Body of pancreas (tissue), 4 donors: Measurements from ENCODE around the gene RNF169. TPM values are rescaled to one million over a fixed set of nuclear protein-coding genes. Genes with fewer than 3 reads are reported as not detected.

Experiments used
- ATAC-seq: fragments of 150-250 bp; one replicate; pipeline ENCODE4 v1.9.1; 2016
- DNase-seq, 4 donors: peaks; one replicate each; pipeline ENCODE4 v3.0.0-alpha.2; 2019
- H3K27ac ChIP-seq, 4 donors: fragments of 200-600 bp; sonication (generic); 1 replicate in 3 of 4; 2 replicates in 1 of 4; pipeline versions ENCODE4 v1.5.1 to v1.6.1; 2016 to 2019; ENCODE audit warnings: mild to moderate bottlenecking in 1 of 4, mixed read lengths in 1 of 4, moderate library complexity in 1 of 4
- H3K27me3 ChIP-seq, 2 donors: fragments of 200-600 bp; sonication (generic); one replicate each; pipeline ENCODE4 v1.6.0; 2016; ENCODE audit warnings: mild to moderate bottlenecking in 1 of 2
- H3K36me3 ChIP-seq, 2 donors: fragments of 200-600 bp; sonication (generic); replicated peaks in 1 of 2; 2 replicates each; pipeline ENCODE4 v1.5.1; 2016; ENCODE audit warnings: low read depth in 2 of 2; ENCODE audit not compliant: insufficient read depth in 1 of 2
- H3K4me1 ChIP-seq: fragments of 200-600 bp; sonication (generic); one replicate; pipeline ENCODE4 v1.6.0; 2016
- H3K4me3 ChIP-seq, 2 donors: fragments of 200-600 bp; sonication (generic); 1 replicate in 1 of 2; 2 replicates in 1 of 2; pipeline ENCODE4 v1.5.1; 2016 to 2019
- H3K9me3 ChIP-seq, 3 donors: fragments of 200-600 bp; sonication (generic); 1 replicate in 2 of 3; 2 replicates in 1 of 3; pipeline ENCODE4 v1.5.1; 2016
- POLR2A ChIP-seq, 3 donors: fragments of 450-650 bp; IDR thresholded peaks; one replicate each; pipeline ENCODE4 v1.6.1; 2016; ENCODE audit warnings: antibody characterized with exemption in 3 of 3, mild to moderate bottlenecking in 2 of 3
- WGBS, 2 donors: methylation state at CpG; one replicate each; pipeline ENCODE4 v1.1.5; 2017; 5-methylcytosine and 5-hydroxymethylcytosine counted together
- intact Hi-C: fragments of 100-400 bp; cut with DNase I; formaldehyde crosslinking; loops from one replicate; pipeline ENCODE4 v1.15.1; 2023
- total RNA-seq, 2 donors: library from RNA; depleted of rRNA; stranded (reverse); fragments of >200 nt; gene quantifications; one replicate each; pipeline ENCODE4 v1.1.0, GENCODE V29; 2016
- TF ChIP-seq, protein P1 (sequence below), 7 experiments: fragments of 450-650 bp in 4 of 7; fragments of 200-600 bp in 3 of 7; sonication (generic) in 3 of 7; IDR thresholded peaks; one replicate each; pipeline ENCODE4 v1.5.1; 2016 to 2019; ENCODE audit warnings: antibody characterized with exemption in 7 of 7

The RNF169 gene
- total RNA-seq, 2 donors from 2014 or later: 10.2 to 15.0 TPM

DNA sequence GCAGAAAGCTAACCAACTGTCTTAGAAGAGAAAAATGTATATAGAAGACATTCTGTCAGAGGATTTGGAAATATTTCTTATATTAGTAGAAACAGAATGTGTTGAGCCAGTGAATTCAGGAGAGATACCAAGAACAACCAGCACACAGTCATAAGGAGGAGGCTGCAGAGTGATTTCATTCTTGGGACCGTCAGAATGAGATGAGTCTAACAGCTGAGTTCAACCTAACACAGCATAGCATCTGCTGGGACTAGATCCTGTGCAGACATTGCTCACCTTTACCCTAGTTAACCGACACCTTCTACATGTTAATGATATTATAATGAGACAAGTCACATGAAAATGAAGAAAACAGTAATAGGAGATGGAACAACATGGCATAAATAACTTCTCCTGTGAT lies 114.8 kb downstream of the RNF169 start:
- Histone ChIP-seq H3K4me1 (no peaks in the 10 kb centered on the region), H3K27ac (no peak overlapping the region), H3K27me3 (no peaks in the 10 kb centered on the region), H3K4me3 (no peak overlapping the region), H3K9me3 (peaks cover 0 to 39% (median 3%) of the 10 kb centered on the region in 3 donors), H3K36me3 (no peaks in the 10 kb centered on the region)
- intact Hi-C loops: no loop called here
- TF ChIP-seq, protein P1, sequence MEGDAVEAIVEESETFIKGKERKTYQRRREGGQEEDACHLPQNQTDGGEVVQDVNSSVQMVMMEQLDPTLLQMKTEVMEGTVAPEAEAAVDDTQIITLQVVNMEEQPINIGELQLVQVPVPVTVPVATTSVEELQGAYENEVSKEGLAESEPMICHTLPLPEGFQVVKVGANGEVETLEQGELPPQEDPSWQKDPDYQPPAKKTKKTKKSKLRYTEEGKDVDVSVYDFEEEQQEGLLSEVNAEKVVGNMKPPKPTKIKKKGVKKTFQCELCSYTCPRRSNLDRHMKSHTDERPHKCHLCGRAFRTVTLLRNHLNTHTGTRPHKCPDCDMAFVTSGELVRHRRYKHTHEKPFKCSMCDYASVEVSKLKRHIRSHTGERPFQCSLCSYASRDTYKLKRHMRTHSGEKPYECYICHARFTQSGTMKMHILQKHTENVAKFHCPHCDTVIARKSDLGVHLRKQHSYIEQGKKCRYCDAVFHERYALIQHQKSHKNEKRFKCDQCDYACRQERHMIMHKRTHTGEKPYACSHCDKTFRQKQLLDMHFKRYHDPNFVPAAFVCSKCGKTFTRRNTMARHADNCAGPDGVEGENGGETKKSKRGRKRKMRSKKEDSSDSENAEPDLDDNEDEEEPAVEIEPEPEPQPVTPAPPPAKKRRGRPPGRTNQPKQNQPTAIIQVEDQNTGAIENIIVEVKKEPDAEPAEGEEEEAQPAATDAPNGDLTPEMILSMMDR (IDR thresholded peaks at IDR 0.05): no peak
- TF ChIP-seq POLR2A (IDR thresholded peaks at IDR 0.05): no peak
- no peak for ATAC-seq
- DNase-seq: no peak
- WGBS, 2 donors: 82 to 98% methylated on average over 2 of the region's 2 CpGs

DNA sequence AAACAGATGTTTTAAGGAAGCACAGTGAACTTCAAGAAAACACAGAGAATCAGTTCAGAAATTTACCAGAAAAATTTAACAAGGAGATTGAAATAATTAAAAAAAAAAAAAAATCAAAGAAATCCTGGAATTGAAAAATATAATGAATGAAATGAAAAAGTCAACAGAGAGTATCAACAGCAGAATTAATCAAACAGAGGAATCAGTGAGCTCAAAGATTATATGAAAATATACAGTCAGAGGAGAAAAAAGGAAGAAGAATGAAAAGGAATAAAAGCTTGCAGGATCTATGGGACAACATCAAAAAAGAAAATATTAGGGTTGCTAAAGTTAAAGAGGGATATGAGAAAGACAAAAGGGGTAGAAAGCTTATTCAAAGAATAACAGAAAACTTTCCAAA lies 117.9 kb downstream of the RNF169 start:
- Histone ChIP-seq H3K36me3 (peaks cover 0 to 5% of the 10 kb centered on the region in 2 donors), H3K4me3 (no peak overlapping the region), H3K27me3 (no peaks in the 10 kb centered on the region), H3K4me1 (no peaks in the 10 kb centered on the region), H3K9me3 (peaks cover 2 to 62% (median 3%) of the 10 kb centered on the region in 3 donors), H3K27ac (no peak overlapping the region)
- no peak for ATAC-seq
- intact Hi-C loops: no loop called here
- no peak for DNase-seq
- TF ChIP-seq, protein P1 (IDR thresholded peaks at IDR 0.05): no peak
- TF ChIP-seq POLR2A (IDR thresholded peaks at IDR 0.05): no peak

DNA sequence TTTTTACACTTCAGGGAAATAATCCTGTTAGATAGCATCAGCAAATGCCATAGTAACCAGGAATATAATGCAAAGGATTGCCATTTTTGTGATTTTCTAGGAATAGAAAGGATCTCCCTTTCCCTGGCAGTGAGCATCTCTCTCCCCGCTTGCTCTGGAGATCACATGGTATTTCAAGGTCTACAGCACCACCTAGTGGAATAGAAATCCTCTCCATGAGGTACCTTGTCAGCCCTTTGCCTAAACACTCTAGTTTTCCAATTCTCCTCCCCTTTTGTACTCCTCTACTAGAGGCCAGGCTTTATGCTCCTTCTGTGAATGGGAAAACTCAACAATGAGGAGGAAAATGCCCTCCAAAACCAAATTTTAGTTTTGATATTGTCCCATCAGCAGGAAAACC lies 121.8 kb downstream of the RNF169 start:
- WGBS, 2 donors: 93 to 100% methylated on average over 1 of the region's 1 CpG
- DNase-seq (no peak), ATAC-seq (no peak)
- Histone ChIP-seq H3K9me3 (peaks cover 2 to 72% (median 3%) of the 10 kb centered on the region in 3 donors), H3K27ac (no peak overlapping the region), H3K27me3 (no peaks in the 10 kb centered on the region), H3K36me3 (peaks cover 0 to 7% of the 10 kb centered on the region in 2 donors), H3K4me1 (no peaks in the 10 kb centered on the region), H3K4me3 (no peak overlapping the region)
- intact Hi-C loops: no loop called here
- TF ChIP-seq, protein P1 (IDR thresholded peaks at IDR 0.05): no peak
- TF ChIP-seq POLR2A (IDR thresholded peaks at IDR 0.05): no peak

DNA sequence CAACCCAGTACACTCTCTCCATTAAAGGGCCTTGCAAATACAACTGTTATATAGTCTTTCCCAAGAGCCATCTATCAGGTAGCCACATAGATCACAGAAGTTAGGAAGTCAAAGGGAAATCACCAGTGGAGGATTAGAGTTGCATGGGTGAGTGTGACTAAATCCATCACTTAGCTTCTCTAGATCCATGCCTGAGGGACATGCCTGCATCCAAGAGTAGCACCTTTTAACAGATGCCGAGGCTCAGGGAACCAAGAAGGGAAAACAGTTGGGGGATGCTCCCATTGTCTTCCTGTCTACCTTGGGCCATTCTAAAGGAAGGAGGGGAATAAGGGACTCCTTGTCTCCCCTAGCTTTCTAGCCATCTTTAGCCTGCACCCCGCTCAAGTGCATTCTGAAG lies 122.4 kb downstream of the RNF169 start:
- Histone ChIP-seq H3K4me3 (no peak overlapping the region), H3K4me1 (no peaks in the 10 kb centered on the region), H3K9me3 (peaks cover 2 to 66% (median 3%) of the 10 kb centered on the region in 3 donors), H3K27me3 (no peaks in the 10 kb centered on the region), H3K27ac (no peak overlapping the region), H3K36me3 (peaks cover 0 to 7% of the 10 kb centered on the region in 2 donors)
- intact Hi-C loops: no loop called here
- TF ChIP-seq, protein P1 (IDR thresholded peaks at IDR 0.05): no peak
- TF ChIP-seq POLR2A (IDR thresholded peaks at IDR 0.05): no peak
- DNase-seq: no peak
- WGBS, 2 donors: 100% methylated on average over 2 of the region's 2 CpGs
- no peak for ATAC-seq

DNA sequence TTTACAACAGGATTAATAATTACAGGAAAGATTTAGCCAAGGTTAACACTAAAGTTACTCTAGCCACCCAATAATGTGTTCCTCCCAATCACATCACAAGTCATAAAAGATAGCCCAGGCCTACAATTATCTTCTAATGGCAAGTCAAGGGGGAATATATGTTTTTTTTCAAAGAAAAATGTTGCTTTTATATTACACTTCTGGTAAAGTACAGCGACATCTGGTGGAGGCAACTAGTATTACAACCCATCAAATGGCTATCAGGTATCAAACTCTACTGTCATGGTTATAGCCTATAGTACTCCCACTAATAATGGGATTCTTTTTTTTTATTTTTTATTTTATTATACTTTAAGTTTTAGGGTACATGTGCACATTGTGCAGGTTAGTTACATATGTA lies 128.5 kb downstream of the RNF169 start:
- Histone ChIP-seq H3K9me3 (peaks cover 0 to 10% (median 0%) of the 10 kb centered on the region in 3 donors), H3K4me1 (no peaks in the 10 kb centered on the region), H3K36me3 (peaks cover 0 to 3% of the 10 kb centered on the region in 2 donors), H3K27me3 (no peaks in the 10 kb centered on the region), H3K27ac (no peak overlapping the region), H3K4me3 (no peak overlapping the region)
- DNase-seq (no peak), ATAC-seq (no peak)
- intact Hi-C loops: no loop called here
- TF ChIP-seq POLR2A (IDR thresholded peaks at IDR 0.05): no peak
- TF ChIP-seq, protein P1 (IDR thresholded peaks at IDR 0.05): peak in 4 of 7 experiments; percentile 21 to 36 (median 28)
- WGBS, 2 donors: 39 to 45% methylated on average over 1 of the region's 1 CpG
